ENCODE data around the gene SACM1L. TPM values are rescaled to one million over a fixed set of nuclear protein-coding genes. Genes with fewer than 3 reads are reported as not detected.
A peak's percentile ranks its signal among the peaks of the same experiment; 100 is the strongest.

The SACM1L gene
- polyA plus RNA-seq, 1 experiment, result 35.5 TPM

- ChIA-PET POLR2A (interaction anchor here (1.7 kb wide), 1 partner anchor 17 kb away, joined by 4 read pairs; no protein-coding TSS in a partner anchor), CTCF (interaction anchor here (1.5 to 3.2 kb wide), 2 partner anchors 14 to 17 kb away, joined by 6 to 13 read pairs; no protein-coding TSS in a partner anchor)
- TF ChIP-seq CTCF (IDR thresholded peaks at IDR 0.05; ENCODE audit: low read depth, low read length), result no peak
- H3K27me3 ChIP-seq (ENCODE audit: control insufficient read depth, insufficient read depth, low read length), result no peaks in the 10 kb centered on the region
- no peak for DNase-seq (ENCODE audit: low read depth, low spot score)
- H3K4me3 ChIP-seq (ENCODE audit: low read depth, low read length), result no peak overlapping the region
- H3K9me3 ChIP-seq (ENCODE audit: control insufficient read depth, insufficient read depth, low read length), result no peaks in the 10 kb centered on the region
- H3K27ac ChIP-seq (ENCODE audit: low read depth, low read length), result peak overlapping the region; percentile 98
Observed at GRCh38 chr3:45642731-45643152, 46.5 kb upstream of the SACM1L start.

GRCh38 chr3:45644063-45644790 is 45.0 kb upstream of the SACM1L start:
- ChIA-PET CTCF (interaction anchor here (3.2 to 4.6 kb wide), 2 partner anchors 12 to 16 kb away, joined by 24 to 38 read pairs; no protein-coding TSS in a partner anchor), POLR2A (interaction anchor here (0.5 to 2.9 kb wide), 3 partner anchors 9 to 27 kb away, joined by 3 to 23 read pairs (median 19); no protein-coding TSS in a partner anchor)
- Histone ChIP-seq H3K27ac (ENCODE audit: low read depth, low read length) (peak overlapping the region; percentile 98), H3K9me3 (ENCODE audit: control insufficient read depth, insufficient read depth, low read length) (no peaks in the 10 kb centered on the region), H3K4me3 (ENCODE audit: low read depth, low read length) (no peak overlapping the region), H3K27me3 (ENCODE audit: control insufficient read depth, insufficient read depth, low read length) (no peaks in the 10 kb centered on the region)
- peak; percentile 52 for DNase-seq (ENCODE audit: low read depth, low spot score)
- no peak for TF ChIP-seq CTCF (IDR thresholded peaks at IDR 0.05; ENCODE audit: low read depth, low read length)

- POLR2A ChIA-PET, result interaction anchor here (0.5 to 2.9 kb wide), 3 partner anchors 10 to 28 kb away, joined by 3 to 23 read pairs (median 19); no protein-coding TSS in a partner anchor
Observed at GRCh38 chr3:45644791-45645201, 44.4 kb upstream of the SACM1L start.

DNA sequence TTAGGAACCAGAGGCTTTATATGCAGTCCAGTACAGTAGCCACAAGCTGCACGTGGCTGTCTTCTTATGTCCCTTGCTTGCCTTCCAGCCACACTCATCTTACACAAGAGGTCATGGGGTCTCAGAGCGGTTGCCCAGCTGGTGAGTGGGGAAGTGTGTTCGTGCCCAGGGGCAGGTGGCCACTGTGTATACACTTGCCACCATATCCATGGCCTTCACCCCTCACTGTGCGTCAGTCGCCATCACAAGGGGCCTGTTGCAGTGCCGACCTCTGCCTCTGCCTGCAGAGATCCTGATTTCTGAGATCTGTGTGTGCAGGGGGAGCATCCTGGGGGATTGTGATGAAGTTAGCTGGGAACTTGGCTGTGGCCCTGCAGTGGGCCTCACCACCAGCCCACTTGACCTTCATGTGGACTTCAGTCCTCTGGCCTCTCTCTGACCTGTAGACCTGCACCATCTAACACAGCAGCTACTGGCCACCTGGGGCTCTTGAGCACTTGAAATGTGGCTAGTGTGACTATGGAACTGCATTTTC is 43.1 kb upstream of the SACM1L start:
- CTCF ChIA-PET, result interaction anchor here (0.6 to 4.6 kb wide), 3 partner anchors 11 to 187 kb away, joined by 3 to 38 read pairs (median 24); no protein-coding TSS in a partner anchor
- POLR2A ChIA-PET, result interaction anchor here (0.7 to 2.9 kb wide), 2 partner anchors 14 to 1947 kb away, joined by 6 to 23 read pairs; no protein-coding TSS in a partner anchor
- no peak for DNase-seq (ENCODE audit: low read depth, low spot score)
- Histone ChIP-seq H3K27me3 (ENCODE audit: control insufficient read depth, insufficient read depth, low read length) (no peaks in the 10 kb centered on the region), H3K4me3 (ENCODE audit: low read depth, low read length) (no peak overlapping the region), H3K9me3 (ENCODE audit: control insufficient read depth, insufficient read depth, low read length) (no peaks in the 10 kb centered on the region; the same call in 1 of the 2 replicates), H3K27ac (ENCODE audit: low read depth, low read length) (peak overlapping the region; percentile 97)
- TF ChIP-seq CTCF (IDR thresholded peaks at IDR 0.05; ENCODE audit: low read depth, low read length), result no peak

More at GRCh38 chr3:45644791-45645201, 44.4 kb upstream of the SACM1L start:
- Histone ChIP-seq H3K27me3 (ENCODE audit: control insufficient read depth, insufficient read depth, low read length) (no peaks in the 10 kb centered on the region), H3K9me3 (ENCODE audit: control insufficient read depth, insufficient read depth, low read length) (no peaks in the 10 kb centered on the region; the same call in 1 of the 2 replicates), H3K27ac (ENCODE audit: low read depth, low read length) (peak overlapping the region; percentile 98), H3K4me3 (ENCODE audit: low read depth, low read length) (no peak overlapping the region)
- CTCF ChIA-PET, result interaction anchor here (3.2 to 4.6 kb wide), 2 partner anchors 12 to 15 kb away, joined by 24 to 38 read pairs; no protein-coding TSS in a partner anchor
- peak; percentile 67 for DNase-seq (ENCODE audit: low read depth, low spot score)
- TF ChIP-seq CTCF (IDR thresholded peaks at IDR 0.05; ENCODE audit: low read depth, low read length), result no peak

Measured in AG04450 (cell line).